ENCODE data around the gene KLRF1.

The KLRF1 gene

DNA sequence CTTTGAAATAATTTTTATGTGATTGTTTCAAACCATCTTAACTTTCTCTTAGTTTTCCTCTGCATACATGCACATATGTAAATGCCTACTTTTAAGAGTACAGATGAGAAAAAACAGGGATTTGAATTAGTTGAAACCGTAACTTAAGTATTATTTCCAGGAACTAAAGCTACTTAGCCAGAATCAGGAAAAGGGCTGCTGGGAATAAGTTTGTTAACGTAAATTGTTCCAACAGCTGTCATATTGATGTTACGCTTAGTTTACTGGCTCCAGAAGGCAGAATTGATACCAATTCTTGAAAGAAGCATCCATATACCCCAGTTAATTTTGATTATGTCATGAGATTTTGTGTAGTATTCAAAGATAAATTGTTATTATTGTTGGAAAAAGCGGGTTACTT lies 17.9 kb upstream of the KLRF1 start:
- FAIRE-seq, result no peak

DNA sequence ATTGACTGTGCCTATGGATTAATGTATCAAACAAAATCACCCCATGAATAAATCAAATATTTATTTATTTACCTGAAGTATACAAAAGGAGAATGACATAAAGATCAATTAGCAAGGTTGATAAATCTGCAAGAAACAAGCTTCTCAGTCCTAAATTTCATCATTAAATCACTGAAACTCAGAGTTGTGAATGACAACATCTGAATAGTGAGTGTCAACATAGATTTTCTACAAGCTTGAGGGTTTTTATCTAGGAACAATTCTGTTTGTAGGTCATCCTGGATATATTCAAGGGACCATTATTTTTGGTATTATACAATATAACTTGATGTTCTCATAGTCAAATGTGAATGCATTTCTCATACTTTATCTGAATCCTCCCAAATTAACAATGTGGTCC lies 17.4 kb upstream of the KLRF1 start:
- no peak for FAIRE-seq

DNA sequence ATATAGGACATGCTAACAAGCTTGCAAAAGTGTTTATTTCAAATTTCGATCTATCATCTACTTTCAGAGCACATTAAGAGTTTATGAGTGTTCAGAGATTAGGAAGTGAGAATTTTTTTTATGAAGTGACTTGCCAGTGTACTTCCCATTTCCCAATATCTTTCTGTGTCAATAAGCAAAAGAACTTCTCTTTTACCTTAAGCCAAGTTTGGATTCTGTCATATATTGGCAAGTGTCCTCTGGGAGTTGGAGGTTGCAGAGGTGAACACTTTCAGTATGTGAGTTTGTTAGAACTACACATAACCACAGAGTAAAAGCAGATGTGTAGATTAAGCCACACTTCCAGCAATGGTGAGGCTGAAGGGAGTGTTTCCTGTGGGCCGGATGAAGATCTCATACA lies 16.6 kb upstream of the KLRF1 start:
- no peak for FAIRE-seq

DNA sequence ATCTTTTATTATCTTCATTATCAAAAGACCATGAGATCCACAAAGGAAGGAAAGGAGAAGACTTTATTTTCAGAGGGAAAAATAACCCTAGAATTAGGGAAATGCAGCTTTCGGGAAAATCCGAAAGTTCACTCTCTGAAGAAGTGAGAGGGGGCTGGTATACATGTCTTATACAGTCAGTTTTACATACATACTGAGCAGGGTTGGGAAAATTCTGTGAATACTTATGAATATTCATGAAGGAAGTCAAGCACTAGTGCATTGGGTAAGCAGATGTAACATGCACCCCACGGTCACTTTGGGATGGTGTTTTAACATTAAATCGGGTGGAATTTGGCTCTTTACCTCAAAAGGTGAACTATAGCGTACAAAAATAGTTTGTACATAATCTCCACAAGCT lies 15.7 kb upstream of the KLRF1 start:
- no peak for FAIRE-seq

DNA sequence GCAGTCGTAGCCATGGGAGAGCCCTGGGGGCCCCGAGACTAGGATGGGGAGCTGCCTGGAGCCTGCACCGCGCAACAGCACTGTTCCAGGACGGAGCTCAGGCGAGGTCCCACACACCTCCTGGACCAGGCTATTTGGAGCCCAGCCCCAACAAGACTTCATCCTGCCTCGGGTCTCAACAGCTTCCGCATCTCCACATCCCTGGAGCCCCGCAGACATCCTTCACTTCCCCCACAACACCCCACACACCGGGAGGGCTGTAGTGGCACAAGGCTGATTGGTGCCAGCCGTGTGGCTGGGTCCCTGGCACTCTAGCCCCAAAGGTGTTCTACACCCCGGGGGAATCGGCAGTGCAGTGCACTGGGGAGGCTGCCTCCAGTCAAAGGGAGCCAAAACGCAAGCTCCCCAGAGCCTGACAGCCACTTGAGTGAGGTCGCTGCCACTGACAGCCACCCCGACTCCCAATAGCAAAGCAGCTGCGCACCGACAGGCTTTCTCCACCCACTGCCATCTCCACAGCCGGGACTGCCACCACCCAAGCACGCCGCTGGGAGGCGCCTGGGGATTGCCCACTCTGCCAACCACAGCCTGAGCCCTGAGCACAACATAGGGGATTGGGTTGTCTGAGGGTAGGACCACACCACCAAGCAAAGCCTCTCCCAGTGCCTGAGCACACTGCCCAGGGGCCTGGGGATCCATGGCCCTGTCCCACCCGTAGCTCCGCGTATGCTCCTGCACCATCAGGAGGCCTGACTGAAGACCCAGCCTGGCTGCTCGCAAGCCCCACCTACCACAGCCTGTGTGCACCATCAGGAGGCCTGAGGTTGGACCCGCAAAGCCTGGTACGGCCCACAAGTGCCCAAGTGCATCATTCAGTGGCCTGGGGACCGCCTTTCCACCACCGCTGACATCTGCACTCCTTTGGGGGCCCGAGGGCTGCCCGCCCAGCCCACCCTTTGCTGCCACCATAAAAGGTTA lies 13.2 kb upstream of the KLRF1 start:
- no peak for FAIRE-seq

DNA sequence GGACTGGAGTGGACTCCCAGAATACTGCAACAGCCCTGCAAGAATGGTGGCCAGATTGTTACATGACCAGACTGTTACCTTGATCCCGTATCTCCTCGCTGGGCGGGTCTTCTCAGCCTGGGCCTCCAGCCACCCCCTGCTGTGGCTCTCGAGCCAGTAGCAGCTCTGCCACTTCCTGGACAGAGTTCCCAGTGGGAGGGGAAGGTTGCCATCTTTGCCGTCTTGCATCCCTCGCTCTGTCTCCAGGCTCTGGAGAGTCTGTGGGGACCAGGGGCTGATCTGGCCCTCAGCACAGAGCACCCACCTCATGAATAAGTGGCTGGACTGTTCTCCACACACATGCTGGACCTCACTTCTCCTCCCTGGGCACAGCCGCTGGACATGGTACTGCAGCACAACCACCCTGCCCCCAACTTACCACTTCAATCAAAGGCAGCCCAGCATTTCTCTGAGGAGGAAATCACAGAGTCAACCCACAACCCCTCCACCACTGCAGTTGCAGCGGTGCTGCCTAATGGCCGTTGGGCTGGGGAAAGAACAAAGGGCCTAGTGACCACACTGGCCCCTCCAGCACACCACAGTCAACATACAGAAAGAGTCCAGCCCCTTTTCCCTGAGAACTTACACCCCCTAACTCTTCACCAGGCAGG lies 6.9 kb upstream of the KLRF1 start:
- FAIRE-seq, result no peak

DNA sequence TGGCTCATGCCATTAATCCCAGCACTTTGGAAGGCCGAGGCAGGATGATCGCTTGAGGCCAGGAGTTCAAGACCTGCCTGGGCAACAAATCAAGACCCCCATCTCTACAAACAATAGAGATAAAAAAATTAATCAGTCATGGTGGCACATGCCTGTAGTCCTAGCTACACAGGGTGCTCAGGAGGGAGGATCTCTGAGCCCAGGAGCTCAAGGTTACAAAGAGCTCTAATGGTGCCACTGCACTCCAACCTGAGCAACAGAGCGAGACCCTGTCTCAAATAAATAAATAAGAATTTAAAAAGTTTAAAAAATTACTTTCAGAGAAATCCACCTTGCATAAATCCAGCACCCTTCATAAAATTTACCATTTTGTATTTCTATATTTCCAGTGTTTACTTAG lies 2.2 kb downstream of the KLRF1 start:
- no peak for FAIRE-seq

DNA sequence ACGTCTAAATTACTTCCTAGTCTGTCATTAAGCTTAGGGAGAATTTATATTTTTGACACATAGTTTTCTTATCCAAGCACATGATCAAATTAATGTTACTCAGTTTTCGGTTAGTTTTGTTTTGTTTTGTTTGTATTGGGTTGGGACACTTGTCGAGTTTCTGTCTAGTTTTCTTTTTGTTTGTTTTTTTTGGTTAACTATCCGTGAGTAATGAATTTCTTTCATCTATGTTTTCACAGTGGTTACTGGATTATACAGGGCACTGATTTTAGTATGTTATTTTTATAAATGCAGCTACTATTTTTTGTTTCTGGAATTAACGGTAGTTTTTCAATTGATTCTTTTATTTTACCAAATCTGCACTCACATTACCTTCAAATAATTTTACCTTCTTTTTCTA lies 2.7 kb downstream of the KLRF1 start:
- FAIRE-seq, result peak; percentile 28

DNA sequence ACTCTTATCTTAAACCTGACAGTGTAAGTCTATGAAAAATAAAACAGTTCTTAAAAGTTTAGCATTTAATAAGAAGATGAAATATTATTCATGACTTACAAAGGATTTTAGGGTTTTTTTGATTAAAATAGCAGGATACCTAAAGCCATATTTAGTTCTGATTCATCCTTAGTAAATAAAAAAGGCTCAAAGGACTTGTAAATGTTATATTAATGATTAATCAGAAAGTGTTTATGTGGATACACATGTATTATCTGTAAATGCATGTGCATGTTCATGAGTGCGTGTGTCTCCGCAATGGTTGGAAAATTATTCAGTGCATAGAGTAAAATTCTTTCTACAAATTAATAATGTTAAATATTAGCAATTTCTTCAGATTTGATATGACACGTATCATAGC lies 4.4 kb downstream of the KLRF1 start:
- FAIRE-seq, result no peak

DNA sequence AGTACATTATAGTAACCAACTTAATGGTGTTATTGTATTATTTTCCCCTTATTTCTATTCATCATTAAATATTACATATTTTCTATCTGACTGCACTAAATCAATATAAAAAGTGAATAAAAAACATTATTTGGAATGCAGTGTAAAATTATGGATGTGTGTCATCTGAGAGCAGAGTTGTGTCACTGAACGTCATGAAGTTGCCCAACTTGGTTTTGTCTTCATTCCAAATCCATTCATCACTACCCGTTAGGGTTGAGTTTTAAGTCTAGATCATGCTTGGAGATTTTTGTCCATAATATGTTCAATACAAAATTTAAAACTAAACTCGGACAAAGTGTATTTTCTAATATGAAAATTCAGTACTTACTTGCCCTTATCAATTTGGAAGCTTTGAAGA lies 16.1 kb downstream of the KLRF1 start:
- no peak for FAIRE-seq

DNA sequence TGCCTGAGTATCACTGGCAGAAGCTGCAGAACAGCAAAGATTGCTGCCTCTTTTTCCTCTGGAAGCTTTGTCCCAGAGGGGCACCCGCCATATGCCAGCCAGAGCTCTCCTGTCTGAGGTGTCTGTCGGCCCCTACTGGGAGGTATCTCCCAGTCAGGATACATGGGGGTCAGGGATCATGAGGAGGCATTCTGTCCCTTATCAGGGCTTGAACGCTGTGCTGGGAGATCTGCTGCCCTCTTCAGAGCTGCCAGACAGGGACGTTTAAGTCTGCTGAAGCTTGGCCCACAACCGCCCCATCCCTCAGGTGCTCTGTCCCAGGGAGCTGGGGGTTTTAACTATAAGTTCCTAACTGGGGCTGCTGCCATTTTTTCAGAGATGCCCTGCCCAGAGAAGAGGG lies 21.6 kb downstream of the KLRF1 start:
- no peak for FAIRE-seq

DNA sequence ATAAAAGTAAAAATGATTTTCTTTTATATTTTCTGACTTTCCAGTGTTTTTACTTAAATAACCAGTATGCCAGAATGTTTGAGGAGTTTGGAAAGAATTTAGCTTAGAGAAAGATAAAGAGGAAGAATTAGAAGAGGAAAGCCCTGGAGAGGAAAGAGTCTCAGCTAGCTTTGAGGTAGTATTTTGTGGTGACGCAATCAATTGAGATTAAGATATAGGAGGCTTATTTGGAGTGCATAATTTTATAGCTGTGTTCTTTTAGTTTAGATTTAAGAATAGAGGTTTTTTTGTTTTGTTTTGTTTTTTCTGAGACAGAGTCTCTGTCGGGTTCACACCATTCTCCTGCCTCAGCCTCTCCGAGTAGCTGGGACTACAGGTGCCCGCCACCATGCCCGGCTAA lies 23.8 kb downstream of the KLRF1 start:
- FAIRE-seq, result no peak

DNA sequence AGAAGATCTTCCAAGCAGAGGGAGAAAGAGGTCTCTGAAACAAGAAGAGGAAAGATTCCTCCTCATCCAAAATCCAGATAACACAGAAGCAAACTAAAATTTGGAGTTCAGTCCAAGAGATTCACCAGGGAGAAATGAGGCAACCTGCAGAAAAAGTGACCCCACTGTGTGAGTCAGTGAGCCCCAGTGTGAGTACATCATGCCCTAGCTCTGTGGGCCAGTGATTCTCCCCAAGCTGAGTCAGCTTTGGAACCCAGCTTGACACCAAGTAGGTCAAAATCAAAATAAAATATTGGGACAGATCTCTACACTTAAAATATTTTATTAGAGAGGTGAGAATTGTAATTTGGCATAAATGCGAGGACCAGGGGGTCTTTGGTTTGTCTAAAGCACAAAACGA lies 24.6 kb downstream of the KLRF1 start:
- FAIRE-seq, result no peak

DNA sequence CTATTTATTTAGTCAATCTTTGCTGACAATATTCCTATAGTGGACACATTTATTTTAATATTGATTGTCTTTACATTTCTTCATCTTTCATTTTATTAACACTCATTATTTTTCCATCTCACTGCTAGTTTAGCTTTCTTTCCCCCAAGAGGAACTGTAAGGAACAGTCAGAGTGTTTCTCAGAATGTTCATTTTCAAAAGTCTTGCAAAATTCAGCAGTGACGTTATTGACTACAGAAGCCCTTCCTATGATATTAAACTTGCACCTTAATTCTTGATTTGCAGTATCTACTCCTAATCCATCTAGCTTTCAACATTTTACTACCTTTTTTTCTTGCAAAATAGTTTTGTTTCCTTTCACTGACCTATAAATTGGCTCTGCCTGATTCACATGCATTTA lies 28.9 kb downstream of the KLRF1 start:
- FAIRE-seq, result no peak

DNA sequence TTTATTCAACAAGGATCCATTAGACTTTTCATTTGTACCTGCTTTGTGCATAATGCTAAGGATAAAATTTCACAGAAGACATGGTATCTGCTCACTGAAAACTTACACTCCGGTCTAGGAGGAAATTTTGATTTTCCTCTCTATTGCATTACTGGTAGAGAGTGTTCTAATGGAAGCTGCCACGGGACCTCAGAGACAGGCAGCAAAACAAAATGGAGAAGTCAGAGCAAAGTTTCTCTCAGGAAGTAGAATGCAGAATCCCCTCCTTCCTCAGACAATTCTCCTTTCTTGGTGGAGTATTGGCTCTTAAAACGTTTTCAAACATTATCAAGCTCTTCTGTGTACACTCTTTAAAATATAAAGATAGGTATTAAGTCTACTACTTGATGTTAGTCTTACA lies 29.6 kb downstream of the KLRF1 start:
- no peak for FAIRE-seq

DNA sequence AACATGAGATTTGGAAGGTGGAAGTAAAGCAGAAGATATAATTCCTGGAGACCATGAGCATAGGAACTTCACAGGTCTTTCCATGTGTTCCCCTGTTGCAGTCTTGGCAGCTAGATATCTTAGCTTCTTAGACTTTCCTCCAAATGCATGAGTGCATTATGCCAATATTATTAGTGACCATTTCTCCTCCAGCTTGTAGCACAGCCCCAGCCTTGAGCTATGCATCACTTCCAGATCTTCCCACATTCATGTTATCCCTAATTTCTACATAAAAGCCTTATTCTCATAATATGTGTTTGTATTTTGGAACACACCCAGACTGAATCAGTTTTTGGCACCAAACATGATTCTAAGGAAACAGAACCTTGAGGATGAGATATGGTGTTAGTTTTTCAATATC lies 30.9 kb downstream of the KLRF1 start:
- FAIRE-seq, result no peak

DNA sequence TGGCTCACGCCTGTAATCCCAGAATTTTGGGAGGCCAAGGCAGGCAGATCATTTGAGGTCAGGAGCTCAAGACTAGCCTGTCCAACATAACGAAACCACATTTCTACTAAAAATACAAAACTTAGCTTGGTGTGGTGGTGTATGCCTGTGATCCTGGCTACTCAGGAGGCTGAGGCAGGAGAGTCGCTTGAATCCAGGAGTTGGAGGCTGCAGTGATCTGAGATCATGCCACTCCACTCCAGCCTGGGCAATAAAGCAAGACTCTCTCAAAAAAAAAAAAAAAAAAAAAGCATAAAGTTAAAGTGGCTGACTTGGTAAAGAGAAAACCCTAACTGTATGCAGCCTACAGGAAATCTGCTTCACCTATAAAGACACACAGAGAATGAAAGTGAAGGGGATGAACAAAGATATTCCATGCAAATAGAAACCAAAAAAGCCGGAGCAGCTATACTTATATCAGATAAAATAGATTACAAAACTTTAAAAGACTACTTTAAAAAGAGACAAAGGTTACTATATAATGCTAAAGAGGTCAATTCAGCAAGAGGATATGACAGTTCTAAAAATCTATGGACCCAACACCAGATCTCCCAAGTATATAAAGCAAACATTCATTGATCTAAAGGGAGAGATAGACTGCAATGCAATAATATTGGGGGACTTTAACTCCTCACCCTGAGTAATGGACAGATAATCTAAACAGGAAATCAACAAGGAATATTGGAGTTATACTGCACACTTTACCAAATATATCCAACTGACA lies 37.8 kb downstream of the KLRF1 start:
- no peak for FAIRE-seq

DNA sequence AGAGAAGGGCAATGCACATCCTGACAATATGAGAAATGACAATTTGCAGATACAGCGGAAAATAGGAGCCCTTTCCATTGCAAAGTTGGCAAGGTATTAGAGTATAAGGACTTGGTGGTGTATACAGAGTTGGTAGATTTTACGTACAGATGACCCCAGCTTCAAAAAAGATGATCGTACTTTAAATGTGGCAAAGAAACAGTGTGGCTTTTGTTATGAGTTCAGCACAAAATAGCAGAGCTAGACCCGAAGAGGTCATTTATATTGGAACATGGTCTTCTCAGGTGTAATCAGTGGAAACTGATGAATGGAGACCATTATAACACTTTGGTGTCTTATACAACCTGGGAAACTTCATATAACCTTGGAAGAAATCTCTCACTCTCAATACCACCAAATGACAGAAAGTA lies 39.6 kb downstream of the KLRF1 start:
- FAIRE-seq, result no peak

DNA sequence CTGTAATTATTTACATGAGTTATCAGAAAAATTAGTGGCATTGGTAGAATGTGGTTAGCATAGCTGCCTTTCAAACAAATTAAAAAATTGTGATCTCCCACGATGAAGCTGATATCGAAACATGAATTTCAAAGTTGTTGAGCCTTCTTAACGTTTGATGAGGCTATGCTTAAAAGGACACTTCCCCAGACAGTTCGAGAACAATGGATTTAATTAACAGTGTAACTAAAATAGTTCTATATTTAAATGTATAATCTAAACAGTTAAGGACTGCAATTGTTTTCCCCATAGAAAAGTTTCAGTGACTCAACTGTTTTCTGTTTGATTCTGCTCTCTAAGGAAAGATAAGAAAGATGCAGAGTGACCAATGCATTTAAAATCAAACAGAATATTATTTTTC lies 40.2 kb downstream of the KLRF1 start:
- FAIRE-seq, result no peak

DNA sequence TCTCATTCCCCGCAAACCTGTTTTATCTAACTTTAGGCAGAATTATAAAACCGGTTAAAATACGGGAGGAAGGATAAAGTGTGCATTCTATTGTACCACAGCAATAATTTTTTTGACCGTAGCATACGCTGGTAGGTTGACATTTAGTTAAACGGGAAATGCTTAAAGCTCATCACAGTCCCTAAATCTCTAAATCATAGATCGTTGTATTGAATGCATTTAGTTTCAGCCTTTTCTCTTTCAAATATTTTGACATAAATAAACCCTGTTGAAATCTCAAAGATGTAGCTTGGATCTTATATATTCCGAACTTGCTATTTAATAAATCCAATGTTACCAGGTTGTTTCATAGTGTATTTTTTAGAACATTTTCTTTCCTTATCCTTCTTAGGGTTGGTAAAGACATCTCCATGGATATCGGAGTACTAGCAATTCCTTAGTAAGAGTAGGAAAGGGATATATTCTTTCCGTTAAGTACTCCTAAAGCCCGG lies 41.1 kb downstream of the KLRF1 start:
- FAIRE-seq, result no peak

DNA sequence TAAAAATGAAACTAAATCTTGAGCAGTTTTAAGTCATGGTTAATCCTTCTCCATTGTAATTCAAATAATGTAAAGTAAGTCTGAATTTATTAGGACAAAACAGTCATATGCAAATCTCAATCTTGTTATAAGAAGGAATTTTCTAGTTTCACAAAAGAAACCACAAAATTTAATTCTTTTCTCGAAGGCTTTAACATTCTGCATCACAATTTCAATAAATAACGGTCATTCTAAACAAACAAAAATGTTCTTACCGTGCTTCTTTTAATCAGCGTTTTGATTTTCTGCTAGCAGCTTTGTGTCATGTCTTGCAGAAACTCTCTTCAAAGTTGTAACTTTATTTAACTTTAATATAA lies 41.6 kb downstream of the KLRF1 start:
- FAIRE-seq, result no peak

DNA sequence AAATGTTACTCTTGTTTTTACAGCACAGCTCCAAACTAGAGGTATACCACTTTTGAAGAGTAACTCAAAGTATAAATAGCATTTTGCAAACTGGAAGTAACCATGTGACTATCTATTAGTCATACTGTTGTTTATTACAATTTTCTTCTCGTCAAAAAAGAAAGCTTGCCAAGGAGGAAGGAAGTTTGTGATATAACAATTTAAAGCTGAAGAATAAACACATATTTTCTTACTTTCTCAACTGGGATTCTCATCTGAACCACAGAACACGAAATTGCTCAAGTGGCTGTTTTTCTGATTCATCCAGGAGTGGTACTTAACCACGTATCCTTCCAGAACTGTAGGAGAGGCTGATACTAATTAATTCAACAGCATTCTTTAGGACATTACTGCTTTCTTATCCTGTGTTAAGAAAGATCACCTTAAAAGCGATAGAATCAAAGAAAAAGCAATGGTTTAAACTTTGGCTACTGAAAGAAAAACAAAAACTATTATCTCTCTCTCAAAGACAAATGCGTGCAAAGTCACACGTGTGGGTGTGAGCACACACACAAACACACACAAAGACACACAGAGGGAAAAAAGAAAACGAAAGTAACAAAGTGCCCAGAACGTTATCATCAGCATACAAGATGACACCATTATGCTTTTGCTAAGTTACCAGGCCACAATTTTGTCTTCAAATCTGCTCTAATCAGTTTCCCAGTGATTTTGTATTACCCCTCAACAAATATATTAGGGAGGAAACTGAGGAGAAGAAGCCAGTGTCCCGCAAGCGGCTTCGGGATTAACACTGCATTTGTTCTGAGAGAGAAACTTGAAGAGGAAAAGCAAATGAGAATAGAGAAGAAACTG lies 42.3 kb downstream of the KLRF1 start, which contains the start of gene CLEC2B:
Gene CLEC2B (minus strand): TSS at position 48 of the 855 bp plus-strand sequence.
- no peak for FAIRE-seq
